NT2/D1 (cell line): ENCODE results near the gene DIP2C.

Experiments
- SUZ12 ChIP-seq: IDR thresholded peaks from 2 replicates; pipeline ENCODE4 v1.6.1; 2011; ENCODE audit not compliant: insufficient read length, insufficient read depth; ENCODE audit errors: extremely low read depth
- YY1 ChIP-seq: IDR thresholded peaks from 2 replicates; pipeline ENCODE4 v1.6.1; 2011; ENCODE audit not compliant: insufficient read length, insufficient read depth
- ZNF274 ChIP-seq: IDR thresholded peaks from 2 replicates; pipeline ENCODE4 v1.6.1; 2011; ENCODE audit warnings: mild to moderate bottlenecking, low read depth, low read length

DNA sequence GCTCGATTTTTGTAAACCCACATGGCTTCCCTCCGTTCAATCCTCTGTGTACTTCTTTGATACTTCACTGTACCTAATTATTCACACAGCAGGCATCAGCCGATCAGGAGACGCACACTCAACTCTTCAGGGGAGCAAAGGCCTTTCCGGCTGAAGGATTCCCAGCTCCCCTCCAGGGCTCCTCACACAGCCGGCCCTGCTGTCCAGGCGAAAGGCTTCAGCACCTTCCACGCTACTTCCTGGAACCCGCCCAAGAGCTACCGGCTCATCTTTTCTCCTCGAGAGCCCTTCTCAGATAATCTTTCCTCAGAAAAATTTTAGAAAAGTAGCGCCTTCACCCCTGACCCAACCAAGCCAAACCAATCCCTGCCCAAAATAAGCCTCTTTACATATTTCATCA lies 283.8 kb downstream of the DIP2C start:
- no peak for TF ChIP-seq YY1
- no peak for TF ChIP-seq ZNF274
- TF ChIP-seq SUZ12 = no peak
